Heart left ventricle (tissue), 16 donors: ENCODE data around the gene IER5L. TPM values are rescaled to one million over a fixed set of nuclear protein-coding genes. Genes with fewer than 3 reads are reported as not detected.

ENCODE experiments used
- ATAC-seq, 4 donors: fragments of 200-7000 bp; cut with Tn5 transposase; one replicate each; pipeline ENCODE4 v1.9.1; 2020 to 2022; ENCODE audit warnings: moderate library complexity in 4 of 4, mild to moderate bottlenecking in 3 of 4, moderate number of reproducible peaks in 1 of 4
- DNase-seq, 5 donors: peaks; one replicate each; pipeline ENCODE4 v3.0.0-alpha.2; 2020
- H3K27ac ChIP-seq, 12 donors: fragments of 200-600 bp; sonication (generic) in 4 of 12; one replicate each; pipeline versions ENCODE4 v1.5.0 to v1.8.0; 2016 to 2022; ENCODE audit warnings: mild to moderate bottlenecking in 2 of 12
- H3K27me3 ChIP-seq, 9 donors: fragments of 200-600 bp; sonication (generic) in 2 of 9; one replicate each; pipeline versions ENCODE4 v1.5.1 to v1.8.0; 2016 to 2022; ENCODE audit warnings: mild to moderate bottlenecking in 3 of 9
- H3K36me3 ChIP-seq, 9 donors: fragments of 200-600 bp; sonication (generic) in 2 of 9; one replicate each; pipeline versions ENCODE4 v1.5.0 to v1.8.0; 2018 to 2022; ENCODE audit warnings: mild to moderate bottlenecking in 2 of 9
- H3K4me1 ChIP-seq, 12 donors: fragments of 200-600 bp; sonication (generic) in 4 of 12; one replicate each; pipeline versions ENCODE4 v1.5.0 to v1.8.0; 2016 to 2022; ENCODE audit warnings: mild to moderate bottlenecking in 3 of 12
- H3K4me3 ChIP-seq, 12 donors: fragments of 200-600 bp; sonication (generic) in 4 of 12; one replicate each; pipeline versions ENCODE4 v1.5.0 to v1.8.0; 2017 to 2022; ENCODE audit warnings: mild to moderate bottlenecking in 9 of 12, moderate library complexity in 4 of 12
- H3K9me3 ChIP-seq, 12 donors: fragments of 200-600 bp; sonication (generic) in 4 of 12; one replicate each; pipeline versions ENCODE4 v1.5.0 to v1.8.0; 2016 to 2022; ENCODE audit warnings: mild to moderate bottlenecking in 1 of 12
- POLR2A ChIP-seq, 2 donors: fragments of 450-650 bp; IDR thresholded peaks; one replicate each; pipeline ENCODE4 v1.6.1; 2017; ENCODE audit warnings: antibody characterized with exemption in 2 of 2, mild to moderate bottlenecking in 2 of 2, moderate library complexity in 2 of 2
- WGBS, 4 donors: extraction: QIAGEN DNeasy Blood & Tissue Kit in 2 of 4; methylation state at CpG; one replicate each; pipeline versions ENCODE4 v1.1.5 to v1.1.7; 2013 to 2018; 5-methylcytosine and 5-hydroxymethylcytosine counted together
- intact Hi-C, 10 donors: fragments of 100-400 bp; cut with DNase I; formaldehyde crosslinking; loops; one replicate each; pipeline versions ENCODE4 v1.11.1 to v1.14.2; 2022
- polyA plus RNA-seq, 2 donors: library from polyadenylated mRNA; stranded (reverse); fragments of 200-250 nt; gene quantifications; one replicate each; pipeline ENCODE4 v1.2.3, GENCODE V29; 2013
- total RNA-seq, 9 donors: library from RNA; depleted of rRNA in 2 of 9; stranded (reverse); fragments of >200 nt in 2 of 9; fragmentation: NEBNext Ultra II Directional in 3 of 9; extraction: Animal tissue kit (Norgen Biotek cat#: 25700) in 3 of 9; gene quantifications; one replicate each; pipeline versions ENCODE4 v1.1.0 to v1.2.4, GENCODE V29; 2016 to 2023
- TF ChIP-seq, protein P1 (sequence below), 12 donors: fragments of 200-600 bp; sonication (generic) in 4 of 12; IDR thresholded peaks; one replicate each; pipeline versions ENCODE4 v1.5.0 to v1.8.0; 2018 to 2022; ENCODE audit warnings: antibody characterized with exemption in 12 of 12, mild to moderate bottlenecking in 5 of 12
- donor health status: ischemic (EF 13 %, LVEDD 7.1; RV severe dilation, severe dysfunction).
- donor health status: healthy with polysubstance abuse.
- donor health status: DM: no; HTN: yes; CAD: no.
- donor health status: DM: no; HTN: no; CAD: no.
- donor health status: ischemic (EF 25% LVEDD 6.9; RV normal size, moderate dysfunction).
- donor health status: ischemic (EF 25% LVEDD 5.7; RV mildly dilated, moderate dysfunction).
- donor health status: healthy.
- donor health status: DM: yes; HTN: yes; CAD: no.
- donor health status: ischemic (EF 35%, LVEDD 5.7; RV mildly dilated, moderate dysfunction).
- donor health status: nonischemic (EF 11% LVEDD 7.7; RV severe dilation, severe dysfunction).
- donor health status: DM: yes; HTN: yes; CAD: no.
- donor health status: PGD.
- donor health status: ischemic (EF 29% LVEDD 5.4; RV normal size, mild dysfunction).
- donor health status: nonischemic (EF 23%, LVEDD 6.1; RV moderate dilation, normal function).

Gene IER5L
- total and polyA plus RNA-seq, 11 donors: 2.8 to 18.4 (median 5.5) TPM

DNA sequence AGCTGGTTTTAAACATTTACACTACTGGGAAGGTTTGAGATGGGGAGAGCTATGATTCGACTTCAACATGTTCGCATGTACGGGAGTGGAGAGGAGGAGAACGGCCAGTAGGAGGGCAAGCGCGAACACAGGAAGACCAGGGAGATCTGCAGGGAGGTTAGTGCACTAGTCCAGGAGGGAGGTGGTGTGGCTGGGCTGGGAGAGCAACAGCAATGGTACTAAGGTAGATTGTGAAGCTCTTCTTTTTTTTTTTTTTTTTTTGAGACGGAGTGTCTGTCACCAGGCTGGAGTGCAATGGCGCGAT, 16.6 kb downstream of the IER5L start:
- no peak for DNase-seq
- Histone ChIP-seq H3K4me3 (no peak overlapping the region), H3K9me3 (no peaks in the 10 kb centered on the region), H3K27ac (no peak overlapping the region), H3K4me1 (peaks cover 0 to 21% (median 8%) of the 10 kb centered on the region in 12 donors), H3K27me3 (no peaks in the 10 kb centered on the region), H3K36me3 (no peaks in the 10 kb centered on the region)
- intact Hi-C loops: no loop called here
- TF ChIP-seq POLR2A (IDR thresholded peaks at IDR 0.05): no peak
- TF ChIP-seq, protein P1, sequence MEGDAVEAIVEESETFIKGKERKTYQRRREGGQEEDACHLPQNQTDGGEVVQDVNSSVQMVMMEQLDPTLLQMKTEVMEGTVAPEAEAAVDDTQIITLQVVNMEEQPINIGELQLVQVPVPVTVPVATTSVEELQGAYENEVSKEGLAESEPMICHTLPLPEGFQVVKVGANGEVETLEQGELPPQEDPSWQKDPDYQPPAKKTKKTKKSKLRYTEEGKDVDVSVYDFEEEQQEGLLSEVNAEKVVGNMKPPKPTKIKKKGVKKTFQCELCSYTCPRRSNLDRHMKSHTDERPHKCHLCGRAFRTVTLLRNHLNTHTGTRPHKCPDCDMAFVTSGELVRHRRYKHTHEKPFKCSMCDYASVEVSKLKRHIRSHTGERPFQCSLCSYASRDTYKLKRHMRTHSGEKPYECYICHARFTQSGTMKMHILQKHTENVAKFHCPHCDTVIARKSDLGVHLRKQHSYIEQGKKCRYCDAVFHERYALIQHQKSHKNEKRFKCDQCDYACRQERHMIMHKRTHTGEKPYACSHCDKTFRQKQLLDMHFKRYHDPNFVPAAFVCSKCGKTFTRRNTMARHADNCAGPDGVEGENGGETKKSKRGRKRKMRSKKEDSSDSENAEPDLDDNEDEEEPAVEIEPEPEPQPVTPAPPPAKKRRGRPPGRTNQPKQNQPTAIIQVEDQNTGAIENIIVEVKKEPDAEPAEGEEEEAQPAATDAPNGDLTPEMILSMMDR (IDR thresholded peaks at IDR 0.05): no peak
- ATAC-seq: no peak
- WGBS, 4 donors: 92 to 96% (median 94%) methylated on average over 9 of the region's 9 CpGs

DNA sequence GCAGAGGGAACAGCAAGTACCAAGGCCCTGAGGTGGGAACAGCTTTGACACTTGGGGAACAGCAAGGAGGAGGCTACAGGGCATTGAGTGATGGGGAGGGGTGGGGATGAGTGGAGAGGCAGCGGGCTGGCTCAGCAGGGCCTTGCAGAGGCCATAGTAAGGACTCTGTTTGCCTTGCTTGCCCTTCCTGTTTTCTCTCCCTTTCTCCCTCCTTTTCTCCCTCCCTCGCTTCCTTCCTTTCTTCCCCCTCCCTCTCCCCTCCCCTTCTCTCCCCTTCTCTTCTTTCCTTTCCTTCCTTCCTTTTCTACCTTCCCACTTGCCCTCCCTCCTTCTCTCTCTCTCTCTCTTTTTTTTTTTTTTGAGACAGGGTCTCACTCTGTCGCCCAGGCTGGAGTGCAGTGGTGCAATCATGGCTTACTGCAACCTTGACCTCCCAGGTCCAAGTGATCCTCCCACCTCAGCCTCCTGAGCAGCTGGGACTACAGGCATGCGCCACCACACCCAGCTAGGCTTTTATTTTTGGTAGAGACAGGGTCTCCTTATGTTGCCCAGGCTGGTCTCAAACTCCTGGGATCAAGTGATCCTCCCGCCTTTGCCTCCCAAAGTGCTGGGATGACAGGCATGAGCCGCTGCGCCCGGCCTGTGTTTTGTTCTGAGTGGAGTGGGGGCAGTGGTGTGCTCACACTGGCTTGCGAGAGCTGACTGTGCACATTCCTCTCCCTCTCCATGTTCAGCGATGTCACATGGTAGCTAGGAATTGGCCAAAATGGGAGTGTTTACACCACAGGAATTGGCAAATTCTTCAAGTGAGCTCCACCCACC, 17.1 kb downstream of the IER5L start:
- 91 to 95% (median 93%) methylated on average over 10 of the region's 10 CpGs for WGBS, 4 donors
- no peaks in the 10 kb centered on the region for H3K27me3 ChIP-seq
- ATAC-seq: no peak
- H3K4me3 ChIP-seq: no peak overlapping the region
- peaks cover 0 to 16% (median 6%) of the 10 kb centered on the region in 12 donors for H3K4me1 ChIP-seq
- no peak overlapping the region for H3K27ac ChIP-seq
- DNase-seq: no peak
- H3K9me3 ChIP-seq: no peaks in the 10 kb centered on the region
- TF ChIP-seq, protein P1 (IDR thresholded peaks at IDR 0.05): no peak
- TF ChIP-seq POLR2A (IDR thresholded peaks at IDR 0.05): no peak
- peaks cover 0 to 2% (median 0%) of the 10 kb centered on the region in 9 donors for H3K36me3 ChIP-seq
- intact Hi-C loops: no loop called here

DNA sequence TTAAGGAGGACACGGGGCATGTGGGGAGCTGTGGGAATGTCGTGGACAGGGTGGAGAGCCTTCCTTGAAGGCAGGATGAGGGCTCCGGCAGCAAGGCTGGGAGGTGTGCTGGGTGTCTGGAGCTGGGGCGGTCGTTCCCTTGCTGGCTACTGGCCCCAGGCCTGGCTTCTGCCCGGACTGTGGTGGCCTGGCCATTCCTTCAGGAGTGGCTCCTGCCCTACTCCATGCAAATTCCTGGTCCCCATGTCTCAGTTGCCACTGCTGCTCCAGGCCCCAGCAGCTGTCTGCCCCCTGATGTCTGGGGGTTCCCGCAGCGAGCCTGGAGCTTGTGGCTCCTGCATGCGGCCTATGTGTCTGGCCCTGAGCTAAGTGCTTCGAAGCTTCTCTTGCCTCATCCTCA, 21.9 kb downstream of the IER5L start:
- Histone ChIP-seq H3K4me3 (no peak overlapping the region), H3K4me1 (no peaks in the 10 kb centered on the region), H3K9me3 (no peaks in the 10 kb centered on the region), H3K27me3 (no peaks in the 10 kb centered on the region), H3K36me3 (peaks cover 0 to 26% (median 7%) of the 10 kb centered on the region in 9 donors), H3K27ac (no peak overlapping the region)
- no peak for DNase-seq
- TF ChIP-seq POLR2A (IDR thresholded peaks at IDR 0.05): no peak
- TF ChIP-seq, protein P1 (IDR thresholded peaks at IDR 0.05): no peak
- intact Hi-C loops: no loop called here
- 87 to 91% (median 89%) methylated on average over 10 of the region's 10 CpGs for WGBS, 4 donors
- ATAC-seq: no peak

DNA sequence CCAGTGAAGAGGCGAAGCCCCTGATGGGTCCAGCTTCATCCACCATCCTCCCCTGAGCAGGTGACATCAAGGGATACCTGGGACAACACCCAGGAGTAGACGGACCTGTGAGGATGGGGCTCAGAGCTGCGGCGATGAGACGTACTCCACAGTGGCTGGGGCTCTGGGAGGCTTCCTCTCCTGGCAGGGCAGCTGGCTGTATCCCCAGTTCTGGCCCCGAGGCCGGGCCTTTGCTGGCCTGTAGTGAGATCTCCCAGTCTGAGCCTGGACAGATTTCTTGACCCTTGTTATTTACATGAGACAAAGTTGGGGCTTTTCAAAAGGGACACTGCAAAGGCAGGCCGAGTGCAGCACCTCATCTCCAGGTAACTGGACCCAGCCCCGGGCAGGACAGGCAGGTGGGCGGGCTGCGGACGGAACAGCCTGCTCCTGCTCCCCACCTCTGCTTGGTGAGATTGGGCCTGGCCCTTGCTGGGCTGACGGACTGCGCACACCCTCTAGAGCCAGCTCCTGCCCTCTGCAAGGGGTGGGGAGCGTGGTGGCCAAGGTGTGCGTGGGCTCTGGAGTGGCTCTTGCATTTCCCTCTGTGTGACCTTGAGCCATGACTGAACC, 23.1 kb downstream of the IER5L start:
- Histone ChIP-seq H3K4me1 (peaks cover 0 to 5% (median 0%) of the 10 kb centered on the region in 12 donors), H3K36me3 (peaks cover 0 to 31% (median 10%) of the 10 kb centered on the region in 9 donors)

More for the DNA sequence above, 23.1 kb downstream of the IER5L start:
- H3K4me3 ChIP-seq: no peak overlapping the region
- 89 to 95% (median 90%) methylated on average over 13 to 16 of the region's 16 CpGs for WGBS, 4 donors
- no peaks in the 10 kb centered on the region for H3K9me3 ChIP-seq
- no peak overlapping the region for H3K27ac ChIP-seq
- ATAC-seq (no peak), DNase-seq (no peak)
- no peaks in the 10 kb centered on the region for H3K27me3 ChIP-seq
- TF ChIP-seq, protein P1 (IDR thresholded peaks at IDR 0.05): no peak
- TF ChIP-seq POLR2A (IDR thresholded peaks at IDR 0.05): no peak
- intact Hi-C loops: no loop called here
